Measurements from ENCODE around the gene DNAH3. TPM values are rescaled to one million over a fixed set of nuclear protein-coding genes. Genes with fewer than 3 reads are reported as not detected.

Gene DNAH3
- total RNA-seq, 6 experiments from 2014 or later: not detected

- no peak for DNase-seq
- 38% methylated on average over 4 of the region's 7 CpGs for WGBS (ENCODE audit: insufficient coverage, low coverage, low lambda C conversion rate, missing lambda C conversion rate)
- H3K36me3 ChIP-seq: no peaks in the 10 kb centered on the region
These were observed 112.4 kb downstream of the DNAH3 start for GRCh38 chr16:21038197-21038596.

GRCh38 chr16:21037736-21038135 is 112.9 kb downstream of the DNAH3 start:
- intact Hi-C loops (cut with DNase I): no loop called here
- no peaks in the 10 kb centered on the region for H3K4me1 ChIP-seq
- TF ChIP-seq POLR2A (IDR thresholded peaks at IDR 0.05) (no peak), CTCF (IDR thresholded peaks at IDR 0.05) (no peak)
- H3K9me3 ChIP-seq: no peaks in the 10 kb centered on the region
- ATAC-seq (no peak), DNase-seq (no peak)
- 90% methylated on average over 5 of the region's 15 CpGs for WGBS (ENCODE audit: insufficient coverage, low coverage, low lambda C conversion rate, missing lambda C conversion rate)
- H3K27ac ChIP-seq: no peak overlapping the region
- no peak overlapping the region for H3K4me3 ChIP-seq
- no peaks in the 10 kb centered on the region for H3K36me3 ChIP-seq
- no peaks in the 10 kb centered on the region for H3K27me3 ChIP-seq

More at GRCh38 chr16:21038197-21038596, 112.4 kb downstream of the DNAH3 start:
- H3K27ac ChIP-seq: no peak overlapping the region
- H3K4me3 ChIP-seq: no peak overlapping the region
- H3K4me1 ChIP-seq: no peaks in the 10 kb centered on the region
- H3K27me3 ChIP-seq: no peaks in the 10 kb centered on the region
- intact Hi-C loops (cut with DNase I): no loop called here
- no peaks in the 10 kb centered on the region for H3K9me3 ChIP-seq
- no peak for TF ChIP-seq CTCF (IDR thresholded peaks at IDR 0.05)
- no peak for TF ChIP-seq POLR2A (IDR thresholded peaks at IDR 0.05)
- ATAC-seq: no peak

- Histone ChIP-seq H3K4me1 (no peaks in the 10 kb centered on the region), H3K9me3 (no peaks in the 10 kb centered on the region), H3K27me3 (no peaks in the 10 kb centered on the region), H3K4me3 (no peak overlapping the region), H3K27ac (no peak overlapping the region), H3K36me3 (no peaks in the 10 kb centered on the region)
- WGBS (ENCODE audit: insufficient coverage, low coverage, low lambda C conversion rate, missing lambda C conversion rate): 70% methylated on average over 4 of the region's 4 CpGs
- DNase-seq: no peak
- intact Hi-C loops (cut with DNase I): no loop called here
- no peak for ATAC-seq
- TF ChIP-seq CTCF (IDR thresholded peaks at IDR 0.05) (no peak), POLR2A (IDR thresholded peaks at IDR 0.05) (no peak)
These were observed 113.5 kb downstream of the DNAH3 start for GRCh38 chr16:21037168-21037567.

GRCh38 chr16:21036471-21036870 is 114.2 kb downstream of the DNAH3 start:
- DNase-seq (no peak), ATAC-seq (no peak)
- TF ChIP-seq CTCF (IDR thresholded peaks at IDR 0.05) (no peak), POLR2A (IDR thresholded peaks at IDR 0.05) (no peak)
- Histone ChIP-seq H3K4me3 (no peak overlapping the region), H3K27me3 (no peaks in the 10 kb centered on the region), H3K27ac (no peak overlapping the region), H3K4me1 (no peaks in the 10 kb centered on the region), H3K9me3 (no peaks in the 10 kb centered on the region), H3K36me3 (no peaks in the 10 kb centered on the region)
- WGBS (ENCODE audit: insufficient coverage, low coverage, low lambda C conversion rate, missing lambda C conversion rate): 61% methylated on average over 2 of the region's 3 CpGs
- intact Hi-C loops (cut with DNase I): no loop called here

- Histone ChIP-seq H3K27ac (no peak overlapping the region), H3K27me3 (no peaks in the 10 kb centered on the region), H3K36me3 (no peaks in the 10 kb centered on the region), H3K4me1 (no peaks in the 10 kb centered on the region), H3K9me3 (no peaks in the 10 kb centered on the region), H3K4me3 (no peak overlapping the region)
- WGBS (ENCODE audit: insufficient coverage, low coverage, low lambda C conversion rate, missing lambda C conversion rate): 87% methylated on average over 9 of the region's 10 CpGs
- DNase-seq (no peak), ATAC-seq (no peak)
- intact Hi-C loops (cut with DNase I): no loop called here
- TF ChIP-seq POLR2A (IDR thresholded peaks at IDR 0.05) (no peak), CTCF (IDR thresholded peaks at IDR 0.05) (no peak)
These were observed 116.9 kb downstream of the DNAH3 start for GRCh38 chr16:21033704-21034103.
